Esophagus muscularis mucosa (tissue), 4 donors: ENCODE data around the gene CAMKMT. TPM values are rescaled to one million over a fixed set of nuclear protein-coding genes. Genes with fewer than 3 reads are reported as not detected.

Experiments used
- DNase-seq: peaks from one replicate; pipeline ENCODE4 v3.0.0-alpha.2; 2017; ENCODE audit errors: extremely low spot score
- H3K27ac ChIP-seq, 4 donors: fragments of 200-600 bp; sonication (generic); replicated peaks in 1 of 4; 1 replicate in 3 of 4; 2 replicates in 1 of 4; pipeline ENCODE4 v1.5.1; 2016 to 2019; ENCODE audit warnings: mild to moderate bottlenecking in 1 of 4
- H3K27me3 ChIP-seq, 4 donors: fragments of 200-600 bp; sonication (generic); one replicate each; pipeline versions ENCODE4 v1.5.1 to v1.6.0; 2016 to 2019
- H3K36me3 ChIP-seq, 4 donors: fragments of 200-600 bp; sonication (generic); one replicate each; pipeline ENCODE4 v1.5.1; 2016 to 2019
- H3K4me1 ChIP-seq, 4 donors: fragments of 200-600 bp; sonication (generic); one replicate each; pipeline ENCODE4 v1.5.1; 2016 to 2019
- H3K4me3 ChIP-seq, 4 donors: fragments of 200-600 bp; sonication (generic); 1 replicate in 2 of 4; 2 replicates in 2 of 4; pipeline ENCODE4 v1.5.1; 2016 to 2019; ENCODE audit warnings: mild to moderate bottlenecking in 4 of 4, moderate library complexity in 1 of 4
- H3K9me3 ChIP-seq, 4 donors: fragments of 200-600 bp; sonication (generic); 1 replicate in 3 of 4; 2 replicates in 1 of 4; pipeline ENCODE4 v1.5.1; 2016 to 2019
- EP300 ChIP-seq: sonication (generic); formaldehyde crosslinking; IDR thresholded peaks from one replicate; pipeline ENCODE4 v1.6.1; 2017; ENCODE audit warnings: antibody characterized with exemption
- POLR2A ChIP-seq: fragments of 450-650 bp; IDR thresholded peaks from one replicate; pipeline ENCODE4 v1.6.1; 2017; ENCODE audit warnings: antibody characterized with exemption, moderate library complexity, mild to moderate bottlenecking, low read depth
- POLR2AphosphoS5 ChIP-seq, 2 donors: sonication (generic); formaldehyde crosslinking; IDR thresholded peaks; one replicate each; pipeline ENCODE4 v1.6.1; 2017; ENCODE audit warnings: antibody characterized with exemption in 2 of 2
- WGBS: methylation state at CpG from one replicate; pipeline ENCODE4 v1.1.5; 2018; 5-methylcytosine and 5-hydroxymethylcytosine counted together
- intact Hi-C: fragments of 100-400 bp; cut with DNase I; formaldehyde crosslinking; loops from one replicate; pipeline ENCODE4 v1.15.1; 2023
- total RNA-seq, 4 donors: library from RNA; depleted of rRNA; stranded (reverse); fragments of >200 nt; gene quantifications; one replicate each; pipeline versions ENCODE4 v1.1.0 to v1.2.1, GENCODE V29; 2016
- TF ChIP-seq, protein P1 (sequence below), 3 experiments: fragments of 200-600 bp in 2 of 3; fragments of 450-650 bp in 1 of 3; sonication (generic) in 2 of 3; IDR thresholded peaks; one replicate each; pipeline ENCODE4 v1.5.1; 2017 to 2019; ENCODE audit warnings: antibody characterized with exemption in 3 of 3, mild to moderate bottlenecking in 2 of 3, moderate library complexity in 1 of 3

The CAMKMT gene
- total RNA-seq, 4 donors from 2014 or later = 5.8 to 8.3 (median 6.9) TPM

DNA sequence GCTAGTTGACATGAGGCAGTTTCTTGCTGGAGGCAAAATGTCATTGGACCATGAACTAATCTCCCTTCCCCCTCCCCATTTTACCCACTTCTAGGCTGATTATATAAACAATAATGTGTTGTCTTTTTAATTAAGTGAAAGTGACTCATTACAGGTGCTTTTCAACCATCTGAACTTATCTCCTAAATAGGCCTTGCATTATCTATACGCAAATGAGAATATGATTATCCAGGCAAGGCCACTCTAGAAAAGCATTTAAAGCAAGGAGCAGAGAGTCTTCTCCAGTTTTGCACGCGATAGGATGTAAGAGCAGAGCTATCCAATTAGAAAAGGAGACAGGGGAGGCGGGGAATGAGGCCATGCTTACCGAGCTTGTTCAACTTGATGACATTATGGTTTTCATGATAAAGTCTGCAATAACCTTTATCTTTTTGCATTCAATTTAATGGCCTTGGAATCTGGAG, 293.7 kb downstream of the CAMKMT start:
- H3K36me3 ChIP-seq = no peaks in the 10 kb centered on the region
- TF ChIP-seq POLR2A (no peak), EP300 (no peak), POLR2AphosphoS5 (IDR thresholded peaks at IDR 0.05) (no peak)
- TF ChIP-seq, protein P1, sequence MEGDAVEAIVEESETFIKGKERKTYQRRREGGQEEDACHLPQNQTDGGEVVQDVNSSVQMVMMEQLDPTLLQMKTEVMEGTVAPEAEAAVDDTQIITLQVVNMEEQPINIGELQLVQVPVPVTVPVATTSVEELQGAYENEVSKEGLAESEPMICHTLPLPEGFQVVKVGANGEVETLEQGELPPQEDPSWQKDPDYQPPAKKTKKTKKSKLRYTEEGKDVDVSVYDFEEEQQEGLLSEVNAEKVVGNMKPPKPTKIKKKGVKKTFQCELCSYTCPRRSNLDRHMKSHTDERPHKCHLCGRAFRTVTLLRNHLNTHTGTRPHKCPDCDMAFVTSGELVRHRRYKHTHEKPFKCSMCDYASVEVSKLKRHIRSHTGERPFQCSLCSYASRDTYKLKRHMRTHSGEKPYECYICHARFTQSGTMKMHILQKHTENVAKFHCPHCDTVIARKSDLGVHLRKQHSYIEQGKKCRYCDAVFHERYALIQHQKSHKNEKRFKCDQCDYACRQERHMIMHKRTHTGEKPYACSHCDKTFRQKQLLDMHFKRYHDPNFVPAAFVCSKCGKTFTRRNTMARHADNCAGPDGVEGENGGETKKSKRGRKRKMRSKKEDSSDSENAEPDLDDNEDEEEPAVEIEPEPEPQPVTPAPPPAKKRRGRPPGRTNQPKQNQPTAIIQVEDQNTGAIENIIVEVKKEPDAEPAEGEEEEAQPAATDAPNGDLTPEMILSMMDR (IDR thresholded peaks at IDR 0.05) = no peak
- intact Hi-C loops = no loop called here
- no peaks in the 10 kb centered on the region for H3K4me1 ChIP-seq
- H3K4me3 ChIP-seq = no peak overlapping the region
- DNase-seq = no peak
- no peaks in the 10 kb centered on the region for H3K9me3 ChIP-seq
- H3K27ac ChIP-seq = no peak overlapping the region
- no peaks in the 10 kb centered on the region for H3K27me3 ChIP-seq
- WGBS = 92% methylated on average over 5 of the region's 5 CpGs

DNA sequence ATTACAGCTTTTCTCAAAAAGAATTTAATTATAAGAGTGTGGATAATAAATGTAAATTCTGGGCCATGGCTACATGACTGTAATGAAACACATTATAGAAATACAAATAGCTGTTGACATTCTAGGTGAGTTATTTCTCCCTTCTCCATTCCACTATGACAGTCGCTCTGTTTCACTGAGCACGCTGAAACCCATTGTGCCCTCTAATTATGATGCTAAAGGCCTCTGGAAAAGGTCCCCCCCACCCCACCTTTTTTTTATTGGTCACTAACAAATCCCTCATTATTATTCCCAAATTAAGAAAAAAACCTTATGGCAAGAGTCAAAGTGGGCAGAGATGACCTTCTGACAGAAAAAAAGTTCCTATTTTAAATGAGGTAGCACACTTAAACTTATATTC, 294.7 kb downstream of the CAMKMT start:
- WGBS = 79% methylated on average over 2 of the region's 2 CpGs
- no peak overlapping the region for H3K4me3 ChIP-seq

DNA sequence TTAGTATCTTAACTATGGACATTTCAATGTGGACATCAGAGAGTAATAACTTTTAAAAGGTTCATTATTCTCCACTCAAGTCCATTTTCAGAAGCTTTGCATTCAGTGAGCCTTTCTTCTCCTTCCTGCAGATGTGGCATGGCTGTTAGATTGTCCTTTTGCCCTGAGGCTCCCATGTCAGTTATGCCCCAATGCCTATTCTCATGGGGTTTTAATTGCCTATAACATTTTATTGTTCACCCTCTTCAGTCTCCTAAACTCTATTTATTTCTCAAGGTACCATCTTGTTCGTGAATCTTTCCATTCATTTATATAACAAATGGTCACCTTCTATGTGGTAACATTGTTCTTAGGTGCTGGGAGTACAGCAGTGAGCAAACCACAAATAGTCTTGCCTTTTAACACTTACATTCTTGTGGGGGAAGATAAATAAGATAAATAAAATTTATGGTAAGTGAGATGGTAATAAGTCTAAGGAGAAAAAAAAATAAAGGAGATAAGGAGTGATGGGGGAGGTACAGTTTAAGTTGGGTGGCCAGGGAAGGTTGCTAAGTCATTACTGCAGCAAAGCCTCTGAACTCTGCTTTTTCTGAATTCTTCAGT, 301.8 kb downstream of the CAMKMT start:
- no peak for DNase-seq
- H3K4me1 ChIP-seq = no peaks in the 10 kb centered on the region
- H3K9me3 ChIP-seq = no peaks in the 10 kb centered on the region
- 94% methylated on average over 1 of the region's 1 CpG for WGBS
- H3K36me3 ChIP-seq = no peaks in the 10 kb centered on the region
- intact Hi-C loops = no loop called here
- no peak overlapping the region for H3K27ac ChIP-seq
- no peaks in the 10 kb centered on the region for H3K27me3 ChIP-seq
- TF ChIP-seq, protein P1 (IDR thresholded peaks at IDR 0.05) = no peak
- TF ChIP-seq POLR2A (no peak), POLR2AphosphoS5 (IDR thresholded peaks at IDR 0.05) (no peak), EP300 (no peak)
- no peak overlapping the region for H3K4me3 ChIP-seq

More for the DNA sequence above, 294.7 kb downstream of the CAMKMT start:
- H3K27me3 ChIP-seq = no peaks in the 10 kb centered on the region
- H3K27ac ChIP-seq = no peak overlapping the region
- TF ChIP-seq POLR2AphosphoS5 (IDR thresholded peaks at IDR 0.05) = no peak
- TF ChIP-seq POLR2A = no peak
- TF ChIP-seq EP300 = no peak
- TF ChIP-seq, protein P1 (IDR thresholded peaks at IDR 0.05) = no peak
- H3K4me1 ChIP-seq = no peaks in the 10 kb centered on the region
- no peaks in the 10 kb centered on the region for H3K9me3 ChIP-seq
- no peak for DNase-seq
- intact Hi-C loops = no loop called here
- no peaks in the 10 kb centered on the region for H3K36me3 ChIP-seq

DNA sequence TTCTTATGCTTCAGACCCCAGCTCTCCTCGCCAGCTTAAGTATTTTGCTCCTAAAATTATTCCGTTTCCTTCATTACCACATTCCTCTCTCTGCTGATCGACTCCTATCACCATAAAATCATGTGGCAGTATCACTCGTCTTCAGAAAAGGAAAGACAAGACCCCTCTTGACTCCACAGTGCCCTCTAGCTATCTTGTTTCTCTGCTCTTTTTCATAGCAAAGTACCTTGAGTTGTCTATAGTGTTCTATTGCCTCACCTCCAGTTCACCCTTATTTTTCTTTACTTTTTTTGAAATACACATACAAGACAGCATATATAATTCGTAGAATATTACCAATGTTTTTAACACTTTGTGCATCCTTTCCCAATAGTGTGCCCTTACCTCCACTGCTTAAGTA, 306.6 kb downstream of the CAMKMT start:
- intact Hi-C loops = no loop called here
- H3K4me3 ChIP-seq = no peak overlapping the region
- TF ChIP-seq EP300 = no peak
- no peak for TF ChIP-seq POLR2AphosphoS5 (IDR thresholded peaks at IDR 0.05)
- TF ChIP-seq POLR2A = no peak
- TF ChIP-seq, protein P1 (IDR thresholded peaks at IDR 0.05) = no peak
- H3K27me3 ChIP-seq = no peaks in the 10 kb centered on the region
- H3K27ac ChIP-seq = no peak overlapping the region
- H3K9me3 ChIP-seq = no peaks in the 10 kb centered on the region
- no peaks in the 10 kb centered on the region for H3K36me3 ChIP-seq
- 77% methylated on average over 5 of the region's 5 CpGs for WGBS
- no peak for DNase-seq
- H3K4me1 ChIP-seq = no peaks in the 10 kb centered on the region

DNA sequence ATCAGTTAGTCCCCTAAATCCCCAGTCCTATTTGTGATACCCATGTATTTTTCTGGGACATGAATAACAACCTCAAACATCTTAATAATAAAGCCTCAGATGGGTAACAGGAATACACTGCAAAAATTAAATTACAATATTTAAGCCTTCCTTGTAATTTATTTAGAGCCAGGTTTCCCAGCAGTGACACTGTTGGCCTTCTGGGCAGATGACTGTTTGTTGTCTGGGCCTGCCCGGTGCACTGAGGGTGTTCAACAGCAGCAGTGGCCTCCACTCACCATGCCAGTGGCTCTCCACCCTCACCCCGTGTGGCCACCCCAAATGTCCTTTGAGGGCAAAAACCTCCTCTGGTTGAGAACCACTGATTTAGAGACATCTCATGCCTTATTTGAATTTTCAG, 309.5 kb downstream of the CAMKMT start:
- Histone ChIP-seq H3K4me3 (no peak overlapping the region), H3K4me1 (no peaks in the 10 kb centered on the region), H3K36me3 (no peaks in the 10 kb centered on the region), H3K9me3 (no peaks in the 10 kb centered on the region), H3K27me3 (no peaks in the 10 kb centered on the region), H3K27ac (no peak overlapping the region)
- no peak for DNase-seq
- 94% methylated on average over 2 of the region's 2 CpGs for WGBS
- intact Hi-C loops = no loop called here
- TF ChIP-seq POLR2AphosphoS5 (IDR thresholded peaks at IDR 0.05) = no peak
- TF ChIP-seq, protein P1 (IDR thresholded peaks at IDR 0.05) = no peak
- TF ChIP-seq POLR2A = no peak
- no peak for TF ChIP-seq EP300
